H1 (cell line): ENCODE results near the gene ZNF423.

Experiments
- CHD1 ChIP-seq: IDR thresholded peaks from 2 replicates; pipeline ENCODE4 v1.6.1; 2012; ENCODE audit warnings: low read depth, low read length, improper control_type of control experiment
- NANOG ChIP-seq: IDR thresholded peaks from 2 replicates; pipeline ENCODE4 v1.6.1; 2011; ENCODE audit warnings: low read length, low read depth, mild to moderate bottlenecking, inconsistent platforms; ENCODE audit not compliant: insufficient read depth, poor library complexity, severe bottlenecking
- PHF8 ChIP-seq: fragments of 200-600 bp; sonication (generic); conservative IDR thresholded peaks from 2 replicates; pipeline ENCODE4 v1.7.1; 2012; ENCODE audit warnings: low read depth, mild to moderate bottlenecking, inconsistent platforms, low read length, moderate library complexity
- TF ChIP-seq, protein P1 (sequence below), 3 experiments: IDR thresholded peaks; 1 replicate in 2 of 3; 2 replicates in 1 of 3; pipeline versions ENCODE4 v1.5.1 to v1.6.1; 2011; ENCODE audit warnings: low read length in 3 of 3, mild to moderate bottlenecking in 3 of 3, inconsistent platforms in 2 of 3, low read depth in 1 of 3, moderate library complexity in 1 of 3; ENCODE audit not compliant: insufficient read depth in 1 of 3; ENCODE audit errors: control extremely low read depth in 1 of 3

DNA sequence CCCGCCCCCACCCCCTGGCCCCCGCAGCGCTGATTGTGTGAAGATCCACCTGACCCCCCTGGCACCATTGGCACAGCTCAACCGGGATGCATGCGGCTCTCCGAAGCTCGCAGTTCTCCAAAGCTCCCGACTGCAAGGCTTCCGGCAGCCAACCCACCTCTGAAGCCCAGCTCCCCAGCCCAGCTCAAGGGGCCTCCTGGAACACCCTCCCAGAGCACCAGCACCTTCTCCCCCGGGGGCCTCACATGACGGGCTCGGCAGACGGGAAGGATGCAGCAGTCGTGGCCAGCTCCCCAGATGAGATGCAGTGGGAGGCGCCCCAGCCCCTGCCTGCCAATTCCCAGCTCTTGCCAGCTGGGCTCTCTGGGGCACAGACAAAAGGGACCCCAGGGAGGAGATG, 215.3 kb downstream of the ZNF423 start:
- TF ChIP-seq, protein P1, sequence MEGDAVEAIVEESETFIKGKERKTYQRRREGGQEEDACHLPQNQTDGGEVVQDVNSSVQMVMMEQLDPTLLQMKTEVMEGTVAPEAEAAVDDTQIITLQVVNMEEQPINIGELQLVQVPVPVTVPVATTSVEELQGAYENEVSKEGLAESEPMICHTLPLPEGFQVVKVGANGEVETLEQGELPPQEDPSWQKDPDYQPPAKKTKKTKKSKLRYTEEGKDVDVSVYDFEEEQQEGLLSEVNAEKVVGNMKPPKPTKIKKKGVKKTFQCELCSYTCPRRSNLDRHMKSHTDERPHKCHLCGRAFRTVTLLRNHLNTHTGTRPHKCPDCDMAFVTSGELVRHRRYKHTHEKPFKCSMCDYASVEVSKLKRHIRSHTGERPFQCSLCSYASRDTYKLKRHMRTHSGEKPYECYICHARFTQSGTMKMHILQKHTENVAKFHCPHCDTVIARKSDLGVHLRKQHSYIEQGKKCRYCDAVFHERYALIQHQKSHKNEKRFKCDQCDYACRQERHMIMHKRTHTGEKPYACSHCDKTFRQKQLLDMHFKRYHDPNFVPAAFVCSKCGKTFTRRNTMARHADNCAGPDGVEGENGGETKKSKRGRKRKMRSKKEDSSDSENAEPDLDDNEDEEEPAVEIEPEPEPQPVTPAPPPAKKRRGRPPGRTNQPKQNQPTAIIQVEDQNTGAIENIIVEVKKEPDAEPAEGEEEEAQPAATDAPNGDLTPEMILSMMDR (IDR thresholded peaks at IDR 0.05; ENCODE audit: control extremely low read depth in 1 of 3, insufficient read depth in 1 of 3, low read depth in 1 of 3, low read length in 3 of 3) = no peak
- TF ChIP-seq PHF8 (no peak), NANOG (no peak), CHD1 (no peak)
